Esophagus squamous epithelium (tissue), 5 donors: Measurements from ENCODE around the gene KLHL36. TPM values are rescaled to one million over a fixed set of nuclear protein-coding genes. Genes with fewer than 3 reads are reported as not detected.
"Not testable (repeated sequence)": the region's sequence is repeated elsewhere in the genome, so short reads cannot be mapped to it uniquely, and the experiment has no call there.

Source experiments
- DNase-seq: peaks from one replicate; lab custom pipeline; 2025; lab: John Stamatoyannopoulos, UW
- H3K27ac ChIP-seq, 4 donors: fragments of 200-600 bp; sonication (generic); one replicate each; pipeline ENCODE4 v1.5.1; 2016 to 2019; ENCODE audit warnings: mild to moderate bottlenecking in 1 of 4
- H3K27me3 ChIP-seq, 4 donors: fragments of 200-600 bp; sonication (generic); 1 replicate in 3 of 4; 2 replicates in 1 of 4; pipeline versions ENCODE4 v1.5.1 to v1.6.0; 2017 to 2021; ENCODE audit warnings: antibody characterized with exemption in 1 of 4
- H3K36me3 ChIP-seq, 3 donors: fragments of 200-600 bp; sonication (generic); one replicate each; pipeline ENCODE4 v1.5.1; 2016 to 2019
- H3K4me1 ChIP-seq, 3 donors: fragments of 200-600 bp; sonication (generic); one replicate each; pipeline ENCODE4 v1.5.1; 2017 to 2019
- H3K4me3 ChIP-seq, 4 donors: fragments of 200-600 bp; sonication (generic); 1 replicate in 3 of 4; 2 replicates in 1 of 4; pipeline ENCODE4 v1.5.1; 2016 to 2019; ENCODE audit warnings: mild to moderate bottlenecking in 2 of 4, moderate library complexity in 1 of 4
- H3K9me3 ChIP-seq, 3 donors: fragments of 200-600 bp; sonication (generic); one replicate each; pipeline ENCODE4 v1.5.1; 2016 to 2019
- POLR2A ChIP-seq, 4 donors: fragments of 450-650 bp; IDR thresholded peaks; one replicate each; pipeline ENCODE4 v1.6.1; 2017; ENCODE audit warnings: antibody characterized with exemption in 4 of 4, mild to moderate bottlenecking in 4 of 4, moderate library complexity in 3 of 4
- WGBS, 2 donors: methylation state at CpG; one replicate each; pipeline ENCODE4 v1.1.5; 2018; 5-methylcytosine and 5-hydroxymethylcytosine counted together
- intact Hi-C: fragments of 100-400 bp; cut with DNase I; formaldehyde crosslinking; loops from one replicate; pipeline ENCODE4 v1.15.0; 2022
- total RNA-seq, 4 donors: library from RNA; depleted of rRNA; stranded (reverse); fragments of >200 nt; gene quantifications; one replicate each; pipeline ENCODE4 v1.1.0, GENCODE V29; 2016
- TF ChIP-seq, protein P1 (sequence below), 6 experiments: fragments of 450-650 bp in 4 of 6; fragments of 200-600 bp in 2 of 6; sonication (generic) in 2 of 6; IDR thresholded peaks; one replicate each; pipeline ENCODE4 v1.5.1; 2016 to 2019; ENCODE audit warnings: antibody characterized with exemption in 6 of 6, mild to moderate bottlenecking in 4 of 6, moderate library complexity in 4 of 6
- donor health status: DM: yes; HTN: yes; CAD: no.

Gene KLHL36
- total RNA-seq, 4 donors from 2014 or later = 28.7 to 58.6 (median 40.1) TPM

DNA sequence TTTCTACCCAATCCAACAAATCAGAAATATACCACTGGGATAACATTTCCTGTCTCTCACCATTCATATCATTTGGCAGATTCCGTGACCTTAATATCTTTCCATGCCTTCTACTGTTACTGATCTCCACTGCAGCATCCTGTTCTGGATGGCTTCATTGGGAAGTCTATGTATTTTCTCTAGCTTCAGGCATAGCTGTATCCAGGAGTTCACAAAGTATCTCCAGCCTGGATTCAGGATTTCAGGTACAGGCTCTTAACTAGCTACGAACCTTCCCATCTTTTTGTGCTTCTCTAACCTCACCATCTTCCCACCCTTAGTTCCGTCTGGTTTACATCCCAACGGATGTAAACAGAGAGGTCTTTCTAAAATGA lies 36.3 kb downstream of the KLHL36 start:
- TF ChIP-seq POLR2A (IDR thresholded peaks at IDR 0.05) = no peak
- TF ChIP-seq, protein P1, sequence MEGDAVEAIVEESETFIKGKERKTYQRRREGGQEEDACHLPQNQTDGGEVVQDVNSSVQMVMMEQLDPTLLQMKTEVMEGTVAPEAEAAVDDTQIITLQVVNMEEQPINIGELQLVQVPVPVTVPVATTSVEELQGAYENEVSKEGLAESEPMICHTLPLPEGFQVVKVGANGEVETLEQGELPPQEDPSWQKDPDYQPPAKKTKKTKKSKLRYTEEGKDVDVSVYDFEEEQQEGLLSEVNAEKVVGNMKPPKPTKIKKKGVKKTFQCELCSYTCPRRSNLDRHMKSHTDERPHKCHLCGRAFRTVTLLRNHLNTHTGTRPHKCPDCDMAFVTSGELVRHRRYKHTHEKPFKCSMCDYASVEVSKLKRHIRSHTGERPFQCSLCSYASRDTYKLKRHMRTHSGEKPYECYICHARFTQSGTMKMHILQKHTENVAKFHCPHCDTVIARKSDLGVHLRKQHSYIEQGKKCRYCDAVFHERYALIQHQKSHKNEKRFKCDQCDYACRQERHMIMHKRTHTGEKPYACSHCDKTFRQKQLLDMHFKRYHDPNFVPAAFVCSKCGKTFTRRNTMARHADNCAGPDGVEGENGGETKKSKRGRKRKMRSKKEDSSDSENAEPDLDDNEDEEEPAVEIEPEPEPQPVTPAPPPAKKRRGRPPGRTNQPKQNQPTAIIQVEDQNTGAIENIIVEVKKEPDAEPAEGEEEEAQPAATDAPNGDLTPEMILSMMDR (IDR thresholded peaks at IDR 0.05) = no peak
- Histone ChIP-seq H3K4me3 (no peak overlapping the region), H3K4me1 (no peaks in the 10 kb centered on the region), H3K27ac (no peak overlapping the region), H3K36me3 (no peaks in the 10 kb centered on the region), H3K27me3 (peaks cover 0 to 22% (median 0%) of the 10 kb centered on the region in 4 donors), H3K9me3 (no peaks in the 10 kb centered on the region)
- no peak for DNase-seq
- intact Hi-C loops = no loop called here
- WGBS, 2 donors = 87 to 92% methylated on average over 4 of the region's 4 CpGs

DNA sequence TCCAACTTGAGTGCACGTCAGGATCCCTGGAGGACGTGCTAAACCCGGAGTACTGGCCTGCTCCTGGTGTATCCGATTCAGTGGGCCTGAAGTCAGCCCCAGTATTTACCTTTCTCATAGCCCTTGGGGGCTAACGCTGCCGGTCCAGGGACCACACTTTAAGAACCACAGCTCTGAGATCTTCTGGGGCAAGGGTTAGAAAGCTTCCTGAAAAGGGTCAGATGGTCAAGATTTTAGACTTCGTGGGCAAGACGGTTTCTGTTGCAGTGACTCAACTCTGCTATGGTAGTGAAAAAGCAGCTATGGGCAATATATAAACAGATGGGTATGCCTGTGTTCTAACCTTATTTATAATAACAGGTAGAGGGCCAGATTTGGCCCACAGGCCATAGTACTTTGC lies 36.9 kb downstream of the KLHL36 start:
- H3K36me3 ChIP-seq = no peaks in the 10 kb centered on the region
- intact Hi-C loops = no loop called here
- H3K9me3 ChIP-seq = no peaks in the 10 kb centered on the region
- 64 to 91% methylated on average over 2 to 6 of the region's 8 CpGs for WGBS, 2 donors
- DNase-seq = no peak
- H3K4me3 ChIP-seq = no peak overlapping the region
- TF ChIP-seq POLR2A (IDR thresholded peaks at IDR 0.05) = no peak
- TF ChIP-seq, protein P1 (IDR thresholded peaks at IDR 0.05) = no peak
- H3K27ac ChIP-seq = no peak overlapping the region
- peaks cover 0 to 22% (median 0%) of the 10 kb centered on the region in 4 donors for H3K27me3 ChIP-seq
- no peaks in the 10 kb centered on the region for H3K4me1 ChIP-seq

DNA sequence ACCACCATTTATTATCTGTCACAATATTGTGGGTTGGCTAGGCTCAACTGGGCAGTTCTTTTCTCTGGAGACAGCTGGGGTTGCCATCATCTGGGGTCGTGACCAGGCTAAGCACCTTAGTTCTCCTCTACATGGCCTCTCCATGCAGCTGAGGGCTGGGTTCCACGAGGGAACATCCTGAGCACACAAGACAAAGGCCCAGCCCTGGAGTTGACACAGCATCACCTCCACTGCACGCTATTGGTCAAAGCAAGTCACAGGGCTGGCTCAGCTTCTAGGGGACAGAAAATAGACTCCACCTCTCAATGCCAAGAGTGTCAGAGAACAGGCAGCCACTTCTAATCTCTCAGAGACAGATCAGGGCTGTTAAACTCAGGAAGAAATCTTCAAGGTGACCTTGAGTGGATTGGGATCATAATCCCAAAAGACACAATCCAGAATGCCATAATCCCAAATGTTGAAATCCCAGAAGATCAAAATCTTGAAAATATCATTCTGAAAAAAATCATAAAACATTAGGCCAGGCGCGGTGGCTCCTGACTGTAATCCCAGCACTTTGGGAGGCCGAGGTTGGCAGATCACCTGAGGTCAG lies 38.5 kb downstream of the KLHL36 start:
- DNase-seq = no peak
- Histone ChIP-seq H3K27me3 (peaks cover 0 to 15% (median 0%) of the 10 kb centered on the region in 4 donors), H3K4me1 (no peaks in the 10 kb centered on the region), H3K36me3 (no peaks in the 10 kb centered on the region), H3K4me3 (no peak overlapping the region), H3K9me3 (no peaks in the 10 kb centered on the region), H3K27ac (no peak overlapping the region)
- intact Hi-C loops = no loop called here
- TF ChIP-seq POLR2A (IDR thresholded peaks at IDR 0.05) = no peak
- TF ChIP-seq, protein P1 (IDR thresholded peaks at IDR 0.05) = no peak
- 80 to 96% methylated on average over 4 to 6 of the region's 6 CpGs for WGBS, 2 donors

DNA sequence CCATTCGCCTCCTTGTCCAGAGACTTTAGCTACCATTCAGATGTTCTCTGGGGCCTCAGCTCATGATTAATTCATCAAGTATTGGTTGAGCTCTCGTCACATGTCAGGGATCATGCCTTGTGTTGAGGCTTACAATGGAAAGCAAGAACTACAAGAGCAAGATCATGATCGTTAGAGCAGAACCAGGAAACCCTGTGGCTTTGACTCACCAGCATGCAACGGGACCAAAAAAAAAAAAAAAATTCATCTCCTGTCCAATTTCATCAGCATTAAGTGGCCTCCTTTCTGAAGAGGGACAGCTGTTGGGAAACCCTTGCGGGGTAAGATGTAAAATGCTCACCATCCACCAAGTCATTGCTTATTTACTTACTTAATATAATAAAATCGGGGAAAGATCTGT lies 39.4 kb downstream of the KLHL36 start:
- H3K9me3 ChIP-seq = no peaks in the 10 kb centered on the region
- no peak for DNase-seq
- TF ChIP-seq, protein P1 (IDR thresholded peaks at IDR 0.05) = no peak
- TF ChIP-seq POLR2A (IDR thresholded peaks at IDR 0.05) = no peak
- H3K4me1 ChIP-seq = no peaks in the 10 kb centered on the region
- WGBS, 2 donors = 54 to 57% methylated on average over 6 of the region's 6 CpGs
- peaks cover 0 to 15% (median 0%) of the 10 kb centered on the region in 4 donors for H3K27me3 ChIP-seq
- H3K36me3 ChIP-seq = no peaks in the 10 kb centered on the region
- intact Hi-C loops = no loop called here
- H3K27ac ChIP-seq = no peak overlapping the region
- H3K4me3 ChIP-seq = no peak overlapping the region

DNA sequence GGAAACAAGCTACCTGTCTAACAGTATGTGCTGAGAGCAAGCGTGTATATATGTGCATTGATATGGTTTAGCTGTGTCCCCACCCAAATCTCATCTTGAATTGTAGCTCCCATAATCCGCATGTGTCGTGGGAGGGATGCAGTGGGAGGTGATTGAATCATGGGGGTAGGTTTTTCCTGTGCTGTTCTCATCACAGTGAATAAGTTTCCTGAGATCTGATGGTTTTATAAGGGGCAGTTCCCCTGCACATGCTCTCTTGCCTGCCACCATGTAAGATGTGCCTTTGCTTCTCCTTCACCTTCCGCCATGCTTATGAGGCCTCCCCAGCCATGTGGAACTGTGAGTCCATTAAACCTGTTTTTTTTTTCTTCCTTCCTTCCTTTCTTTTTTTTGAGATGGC lies 39.9 kb downstream of the KLHL36 start:
- DNase-seq, H3K4me1 ChIP-seq, H3K4me3 ChIP-seq, H3K27ac ChIP-seq, H3K9me3 ChIP-seq, H3K36me3 ChIP-seq, intact Hi-C loops: not testable (repeated sequence)
- 89 to 94% methylated on average over 4 of the region's 4 CpGs for WGBS, 2 donors
- peaks cover 0 to 14% (median 0%) of the 10 kb centered on the region in 4 donors for H3K27me3 ChIP-seq

DNA sequence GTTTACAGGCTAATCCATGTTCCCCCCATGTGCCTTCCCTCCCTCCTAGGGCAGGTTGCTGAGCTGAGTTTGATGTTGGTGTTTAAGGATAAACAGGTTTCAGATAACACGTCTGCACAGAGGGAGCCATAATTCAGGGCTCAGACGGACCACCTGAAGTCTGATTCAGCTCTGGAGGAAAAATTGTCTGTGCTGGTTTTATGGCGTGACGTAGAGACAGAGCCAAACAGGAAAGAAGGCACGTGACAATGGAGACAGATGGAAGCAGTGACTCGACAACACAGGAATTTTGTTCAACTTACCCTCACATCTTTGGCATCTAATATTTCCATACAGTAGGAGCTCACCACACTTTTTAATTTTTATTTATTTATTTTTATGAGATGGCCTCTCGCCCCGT lies 40.8 kb downstream of the KLHL36 start:
- intact Hi-C loops = no loop called here
- no peak overlapping the region for H3K4me3 ChIP-seq
- DNase-seq = no peak
- H3K4me1 ChIP-seq = no peaks in the 10 kb centered on the region
- no peak overlapping the region for H3K27ac ChIP-seq
- peaks cover 0 to 5% (median 0%) of the 10 kb centered on the region in 4 donors for H3K27me3 ChIP-seq
- H3K36me3 ChIP-seq = no peaks in the 10 kb centered on the region
- WGBS, 2 donors = 48 to 63% methylated on average over 8 of the region's 8 CpGs
- no peaks in the 10 kb centered on the region for H3K9me3 ChIP-seq
- TF ChIP-seq POLR2A (IDR thresholded peaks at IDR 0.05) = no peak
- TF ChIP-seq, protein P1 (IDR thresholded peaks at IDR 0.05) = no peak
